ENCODE measurements around the gene POLA2.

- TF ChIP-seq CTCF (IDR thresholded peaks at IDR 0.05; ENCODE audit: low read depth, low read length, missing input control) (no peak), ATF3 (IDR thresholded peaks at IDR 0.05) (no peak), TAF1 (conservative IDR thresholded peaks at IDR 0.05) (no peak), GABPA (IDR thresholded peaks at IDR 0.05 in 1 of 2, conservative IDR thresholded peaks at IDR 0.05 in 1 of 2) (no peak), FOXA1 (IDR thresholded peaks at IDR 0.05) (no peak), ZBTB33 (IDR thresholded peaks at IDR 0.05) (no peak), JUND (IDR thresholded peaks at IDR 0.05) (no peak), REST (IDR thresholded peaks at IDR 0.05) (no peak)
Measured at GRCh38 chr11:65338676-65339075, 76.9 kb downstream of the POLA2 start.
